Fibroblast of skin of left quadriceps (primary cell): ENCODE measurements around the gene ALDH3A2.
"Not testable (repeated sequence)": the region's sequence is repeated elsewhere in the genome, so short reads cannot be mapped to it uniquely, and the experiment has no call there.

Experiments used
- DNase-seq, 2 experiments: peaks; one replicate each; pipeline ENCODE4 v3.0.0-alpha.2; 2013; ENCODE audit warnings: low read depth in 2 of 2

The ALDH3A2 gene

DNA sequence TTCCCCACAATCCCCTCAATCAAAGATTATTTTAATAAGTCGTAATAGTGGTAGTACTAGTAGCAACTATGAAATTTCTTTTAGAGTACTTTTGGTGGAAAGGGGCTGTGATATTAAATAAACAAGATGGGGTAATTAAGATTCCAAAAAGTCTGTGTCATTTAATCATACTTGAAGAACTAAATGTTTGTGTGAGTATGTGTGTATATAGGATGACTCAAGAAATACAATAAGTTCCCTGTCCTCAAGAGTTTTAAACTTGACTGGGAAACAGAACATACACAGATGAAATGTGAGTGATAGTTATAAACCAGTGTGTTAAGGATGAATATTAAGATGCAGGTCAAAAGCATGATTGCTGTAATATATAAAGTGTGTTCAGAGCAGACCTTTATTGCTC lies 2.3 kb downstream of the ALDH3A2 start:
- DNase-seq = peak in 1 of 2 experiments; percentile 14

GRCh38 chr17:19651451-19652238 lies 3.1 kb downstream of the ALDH3A2 start:
- DNase-seq = no peak

- DNase-seq = no peak
Observed at GRCh38 chr17:19652595-19652994, 4.0 kb downstream of the ALDH3A2 start.

- no peak for DNase-seq
Observed at GRCh38 chr17:19654342-19654886, 5.9 kb downstream of the ALDH3A2 start.

DNA sequence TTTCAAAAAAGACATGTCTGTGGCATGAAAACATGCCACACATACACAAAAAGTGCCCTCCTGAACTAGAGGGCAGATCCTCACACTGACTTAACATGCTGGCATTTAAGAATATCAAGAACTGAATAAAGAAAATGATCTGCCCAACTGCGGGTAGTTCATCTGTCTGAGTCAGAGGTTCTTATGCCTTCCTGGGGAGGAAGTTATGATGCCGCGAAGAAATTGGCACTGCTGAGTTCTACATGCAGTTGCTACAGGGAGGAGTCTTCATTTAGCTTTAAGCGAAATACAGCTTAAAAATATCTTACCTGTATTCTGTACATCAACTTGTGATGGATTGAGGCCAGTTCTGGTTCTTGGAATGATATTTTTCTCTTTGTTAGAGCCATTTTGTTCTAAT lies 6.3 kb downstream of the ALDH3A2 start:
- no peak for DNase-seq

GRCh38 chr17:19656336-19656735 lies 7.8 kb downstream of the ALDH3A2 start:
- DNase-seq = no peak

DNA sequence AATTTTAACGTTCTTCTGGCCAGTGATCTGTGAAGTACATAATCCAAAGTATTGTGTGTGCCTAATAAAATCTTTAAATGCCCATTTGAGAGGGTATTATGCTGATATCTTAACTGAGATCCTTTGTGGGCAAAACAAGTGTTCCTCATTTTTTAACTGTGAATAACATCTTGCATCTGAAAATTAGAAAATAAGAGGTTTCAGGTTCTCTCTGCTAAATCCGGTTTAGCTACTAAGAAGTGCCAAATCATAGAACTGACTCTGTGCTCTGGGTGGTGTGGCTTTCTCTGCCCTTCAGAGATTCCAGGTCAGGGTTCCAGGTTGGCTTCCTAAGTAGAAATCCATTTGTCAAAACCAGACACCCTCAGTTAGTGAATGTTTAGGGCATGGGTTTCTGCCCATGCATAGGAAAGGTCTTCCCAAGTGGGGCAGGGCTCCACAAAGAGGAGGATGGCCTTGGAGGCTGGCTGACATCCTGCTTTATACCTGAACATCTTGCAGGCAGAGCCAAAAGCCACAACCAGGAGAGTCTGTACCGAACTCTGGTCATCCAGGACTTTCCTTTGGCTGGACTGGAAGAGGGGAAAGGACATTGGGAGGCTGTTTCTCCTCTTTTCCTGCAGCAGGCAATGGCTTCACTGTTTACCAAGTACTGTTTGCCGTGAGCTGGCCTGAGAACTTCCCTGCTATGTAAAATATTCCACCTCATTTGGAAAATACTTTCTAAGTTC lies 8.5 kb downstream of the ALDH3A2 start:
- no peak for DNase-seq

DNA sequence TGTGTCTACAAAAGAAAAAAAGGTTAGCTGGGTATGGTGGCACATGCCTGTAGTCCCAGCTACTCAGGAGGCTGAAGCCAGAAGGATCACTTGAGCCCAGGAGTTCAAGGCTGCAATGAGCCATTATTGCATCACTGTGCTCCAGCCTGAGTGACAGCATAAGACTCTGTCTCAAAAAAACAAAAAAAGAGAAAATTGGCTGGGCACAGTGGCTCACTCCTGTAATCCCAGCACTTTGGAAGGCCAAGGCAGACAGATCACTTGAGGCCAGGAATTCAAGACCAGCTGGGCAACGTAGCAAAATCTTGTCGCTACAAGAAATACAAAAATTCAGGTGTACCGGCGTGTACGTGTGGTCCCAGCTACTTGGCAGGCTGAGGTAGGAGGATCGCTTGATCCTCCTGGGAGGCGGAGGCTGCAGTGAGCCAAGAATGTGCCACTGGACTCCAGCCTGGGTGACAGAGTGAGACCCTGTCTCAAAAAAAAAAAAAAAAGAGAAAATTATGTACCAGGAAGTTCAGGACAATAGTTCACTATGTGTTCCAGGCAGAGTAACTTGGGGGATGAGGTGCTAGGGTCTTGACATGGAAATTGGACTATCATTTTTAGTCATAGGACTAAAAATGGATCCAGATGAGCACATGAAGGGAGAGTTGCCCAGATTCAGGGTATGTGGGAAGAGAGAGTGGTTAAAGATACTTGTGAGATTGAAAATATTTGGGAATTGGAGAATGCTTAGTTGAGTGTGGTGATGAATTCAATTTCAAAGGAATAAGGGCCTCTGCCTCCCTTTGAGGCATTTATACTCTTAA lies 11.0 kb downstream of the ALDH3A2 start:
- no peak for DNase-seq

DNA sequence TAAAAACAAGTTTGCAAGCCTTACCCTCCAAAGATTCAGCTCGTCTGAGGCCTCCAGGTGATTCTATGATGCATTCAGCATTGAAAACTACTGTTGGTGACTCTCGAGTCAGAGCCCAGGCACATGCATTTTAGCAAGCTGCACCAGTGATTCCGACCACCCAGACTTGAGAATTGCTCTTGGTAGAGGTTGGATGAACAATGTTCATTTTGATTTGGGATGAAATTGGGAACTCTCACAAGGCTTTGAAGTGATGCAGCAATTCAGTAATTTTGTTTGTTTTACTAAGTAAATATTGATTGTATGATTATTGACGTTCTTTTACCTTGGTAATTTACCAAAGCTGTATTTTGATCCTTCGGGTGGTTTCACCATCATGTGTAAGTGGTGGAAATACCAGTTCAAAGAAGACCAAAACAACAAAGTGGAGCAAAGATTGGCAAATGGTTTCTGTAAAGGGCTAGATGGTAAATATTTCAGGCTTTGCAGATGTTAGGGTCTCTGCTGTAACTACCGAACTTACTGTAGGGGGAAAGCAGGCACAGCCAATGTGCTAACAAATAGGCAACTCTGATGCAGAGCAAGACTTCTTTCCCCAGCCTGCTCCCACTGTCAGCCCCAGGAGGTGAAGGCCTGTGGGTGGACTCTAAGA lies 11.8 kb downstream of the ALDH3A2 start:
- no peak for DNase-seq

DNA sequence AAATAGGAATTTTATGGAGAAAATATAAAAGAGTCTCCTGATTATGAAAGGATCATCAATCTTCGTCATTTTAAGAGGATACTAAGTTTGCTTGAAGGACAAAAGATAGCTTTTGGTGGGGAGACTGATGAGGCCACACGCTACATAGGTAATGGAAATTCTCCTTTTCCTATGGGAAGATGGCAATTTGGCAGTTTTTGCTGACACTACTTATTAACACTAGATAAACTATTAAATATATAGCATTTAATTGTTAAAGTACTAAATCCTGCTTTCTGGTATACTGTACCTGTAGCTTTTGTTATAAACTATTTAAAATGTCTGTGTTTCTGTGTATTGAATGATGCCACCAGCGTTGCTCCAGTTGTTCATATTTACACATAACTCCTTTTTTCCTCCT lies 12.6 kb downstream of the ALDH3A2 start:
- no peak for DNase-seq

DNA sequence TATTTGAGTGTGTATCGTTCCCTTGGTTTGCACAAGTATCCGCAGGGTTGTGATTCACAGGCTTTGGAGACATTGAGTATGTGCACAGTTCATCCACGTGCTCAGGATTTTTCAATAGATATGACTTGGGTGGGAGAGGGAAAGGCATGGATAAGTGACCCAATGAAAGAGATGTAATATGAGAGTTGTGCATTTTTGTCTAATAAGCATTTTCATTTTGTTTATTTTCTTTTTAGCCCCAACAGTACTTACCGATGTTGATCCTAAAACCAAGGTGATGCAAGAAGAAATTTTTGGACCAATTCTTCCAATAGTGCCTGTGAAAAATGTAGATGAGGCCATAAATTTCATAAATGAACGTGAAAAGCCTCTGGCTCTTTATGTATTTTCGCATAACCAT lies 14.5 kb downstream of the ALDH3A2 start:
- no peak for DNase-seq

GRCh38 chr17:19664136-19664820 lies 15.7 kb downstream of the ALDH3A2 start:
- no peak for DNase-seq

- no peak for DNase-seq
Observed at GRCh38 chr17:19664821-19665181, 16.2 kb downstream of the ALDH3A2 start.

DNA sequence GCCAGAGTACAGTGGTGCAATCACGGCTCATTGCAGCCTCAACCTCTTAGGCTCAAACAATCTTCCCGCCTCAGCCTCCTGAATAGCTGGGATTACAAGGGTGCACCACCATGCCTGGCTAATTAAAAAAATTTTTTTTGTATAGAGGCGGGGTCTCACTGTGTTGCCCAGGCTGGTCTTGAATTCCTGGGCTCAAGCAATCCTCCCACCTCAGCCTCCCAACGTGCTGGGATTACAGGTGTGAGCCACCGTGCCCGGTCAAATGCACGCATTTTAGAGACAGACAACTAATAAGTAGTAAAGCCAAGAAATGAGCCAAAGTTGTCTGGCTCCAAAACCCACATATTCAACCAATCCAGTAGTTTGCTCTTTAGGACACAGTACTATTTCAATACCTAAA lies 21.1 kb downstream of the ALDH3A2 start:
- not testable (repeated sequence) for DNase-seq

DNA sequence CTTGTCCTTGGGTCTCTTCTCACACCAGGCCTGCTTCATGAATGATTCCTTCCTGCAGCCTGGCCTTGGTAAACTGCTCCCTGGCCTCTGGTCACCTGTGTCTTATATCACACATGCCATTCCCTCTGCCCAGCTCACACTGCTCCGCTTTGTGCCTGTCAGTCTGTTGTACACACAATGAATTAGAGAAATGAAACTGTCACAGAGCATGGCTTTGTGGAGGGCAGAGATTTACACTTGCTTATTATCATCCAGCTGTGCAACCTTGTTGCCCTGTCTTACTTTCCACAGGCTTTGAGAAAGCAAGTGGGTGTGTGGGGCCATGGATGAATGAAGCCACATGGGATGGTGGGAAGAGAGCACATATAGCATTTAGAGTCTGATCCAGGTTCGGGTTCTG lies 22.4 kb downstream of the ALDH3A2 start:
- DNase-seq = no peak

DNA sequence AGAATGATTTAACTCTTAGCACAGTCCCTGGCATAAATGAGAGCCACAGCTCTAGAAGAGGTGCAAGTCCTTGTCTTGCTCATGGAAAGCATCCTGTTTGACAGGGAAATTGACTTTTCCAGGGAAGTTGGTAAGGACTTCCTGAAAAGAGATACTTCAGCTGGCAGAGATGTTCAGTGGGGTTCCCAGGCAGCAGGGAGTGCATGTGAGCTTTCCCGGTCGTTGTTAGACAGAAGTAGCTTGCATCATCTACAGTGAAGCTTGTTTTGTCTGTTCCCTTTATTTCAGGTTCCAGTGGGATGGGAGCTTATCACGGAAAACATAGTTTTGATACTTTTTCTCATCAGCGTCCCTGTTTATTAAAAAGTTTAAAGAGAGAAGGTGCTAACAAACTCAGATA lies 22.9 kb downstream of the ALDH3A2 start:
- no peak for DNase-seq

DNA sequence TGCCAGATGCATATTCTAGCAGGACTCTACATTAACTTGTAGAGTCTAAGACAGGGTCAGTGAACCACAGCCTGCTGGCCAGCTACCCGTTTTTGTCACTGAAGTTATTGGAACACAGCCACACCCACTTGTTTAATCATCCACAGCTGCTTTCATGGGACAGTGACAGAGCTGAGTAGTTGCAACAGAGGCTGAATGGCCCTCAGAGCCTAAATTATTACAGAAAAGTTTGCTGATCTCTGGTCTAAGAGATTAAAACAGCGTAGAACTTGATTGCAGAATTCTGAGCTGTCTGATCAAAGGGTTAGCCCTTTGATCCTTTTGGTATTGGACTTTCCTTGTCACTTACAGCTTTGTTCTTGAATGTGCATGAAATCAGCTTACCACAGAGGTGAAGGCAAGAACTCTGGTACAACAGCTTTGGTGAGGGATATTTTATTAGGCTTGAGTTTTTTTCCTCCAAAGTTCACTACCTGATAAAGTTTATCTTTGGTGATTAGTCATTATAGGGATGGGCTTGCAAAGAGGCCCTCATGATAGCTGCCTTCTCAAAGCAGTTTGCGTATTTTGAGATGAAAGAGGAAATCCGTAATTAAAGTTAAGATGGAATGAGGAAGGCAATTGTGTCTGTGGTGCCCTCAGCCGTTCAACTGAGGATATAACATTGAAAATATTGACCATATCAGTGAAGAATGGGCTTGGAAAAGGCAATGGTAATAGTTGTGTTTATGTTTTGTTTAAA lies 23.6 kb downstream of the ALDH3A2 start:
- no peak for DNase-seq

DNA sequence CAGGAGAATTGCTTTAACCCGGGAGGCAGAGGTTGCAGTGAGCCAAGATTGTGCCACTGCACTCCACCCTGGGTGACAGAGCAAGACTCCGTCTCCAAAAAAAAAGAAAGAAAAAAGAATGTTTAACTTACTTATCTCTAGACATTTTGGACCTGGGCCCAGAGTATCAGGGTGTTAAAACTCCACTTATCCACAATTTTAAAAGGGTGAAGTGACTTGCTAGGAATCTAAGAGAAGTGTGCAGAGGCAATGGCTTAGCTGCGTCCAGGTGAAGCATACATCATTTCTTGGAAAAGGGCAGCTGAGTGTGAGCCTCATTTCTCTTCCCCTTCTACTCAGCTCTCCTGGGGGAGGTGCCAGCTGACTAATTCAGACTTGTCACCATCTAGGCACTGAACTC lies 25.1 kb downstream of the ALDH3A2 start:
- DNase-seq = no peak

DNA sequence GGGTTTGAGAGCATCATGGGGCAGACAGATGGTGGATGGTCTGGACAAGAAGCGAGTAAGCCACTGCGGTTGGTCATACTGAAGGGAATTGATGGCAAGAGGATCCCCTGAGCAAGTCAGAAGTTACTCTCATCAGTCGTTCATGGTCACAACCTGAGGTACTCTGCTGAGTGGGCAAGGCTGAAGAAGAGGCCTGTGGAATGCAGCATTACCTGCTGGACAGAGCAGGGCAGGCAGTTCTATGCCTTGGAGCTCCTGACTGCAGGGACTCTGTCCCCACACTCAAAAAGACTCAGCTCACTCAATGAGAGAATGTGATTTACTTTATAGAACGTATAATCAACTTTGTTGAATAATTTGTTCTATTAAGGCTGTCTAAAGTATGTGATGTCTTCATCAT lies 28.3 kb downstream of the ALDH3A2 start:
- DNase-seq = no peak

GRCh38 chr17:19677736-19678379 lies 29.3 kb downstream of the ALDH3A2 start:
- no peak for DNase-seq
